ENCODE results near the gene HAUS3. TPM values are rescaled to one million over a fixed set of nuclear protein-coding genes. Genes with fewer than 3 reads are reported as not detected.

Gene HAUS3
- total and polyA plus RNA-seq, 2 of the 8 experiments (the other 6 are each of a cell fraction or from before 2014, with no cell fraction given), result 3.2 to 14.8 TPM

GRCh38 chr4:2231082-2231481, 10.8 kb downstream of the HAUS3 start:
- H3K18ac ChIP-seq (ENCODE audit: extremely low read depth, low read length), result no peak overlapping the region
- no peak overlapping the region for H3K9ac ChIP-seq (replicated peaks in 1 of 4; ENCODE audit: extremely low read depth in 1 of 4, low read depth in 3 of 4, low read length in 3 of 4)
- H2AK5ac ChIP-seq (ENCODE audit: low read depth, low read length), result no peak overlapping the region
- peaks cover 0 to 9% (median 3%) of the 10 kb centered on the region in 4 experiments; a peak in 3 of 8 replicates for H3K36me3 ChIP-seq (ENCODE audit: control insufficient read depth in 2 of 4, insufficient read depth in 4 of 4, low read length in 3 of 4)
- H4K5ac ChIP-seq (ENCODE audit: insufficient read length, low read depth, low read length), result no peak overlapping the region
- 92% methylated on average over 6 of the region's 6 CpGs; no CpG with 5 or more reads in 1 of the 2 experiments for WGBS, 2 experiments (ENCODE audit: extremely low coverage in 1 of 2, insufficient coverage in 1 of 2, insufficient read length in 1 of 2, insufficient replicate concordance in 2 of 2, low coverage in 1 of 2, low lambda C conversion rate in 2 of 2, missing lambda C conversion rate in 1 of 2)
- DNase-seq (ENCODE audit: low read depth in 1 of 2, low spot score in 2 of 2) (no peak), FAIRE-seq (no peak)
- H2BK15ac ChIP-seq (ENCODE audit: low read length), result no peak overlapping the region
- CTCF ChIA-PET (ENCODE audit: partially characterized antibody), result interaction anchor here (0.7 to 1.6 kb wide), 4 partner anchors 11 to 238 kb away, joined by 3 to 7 read pairs (median 4); partner anchors contain the start of gene RNF4
- H2BK5ac ChIP-seq (ENCODE audit: low read depth, low read length), result no peak overlapping the region
- H2AFZ ChIP-seq (ENCODE audit: low read length), result no peak overlapping the region
- no peak overlapping the region for H4K8ac ChIP-seq (ENCODE audit: extremely low read depth, insufficient read depth, low read length)
- no peak overlapping the region for H3K4ac ChIP-seq (replicated peaks; ENCODE audit: insufficient read length, low read depth, low read length)
- POLR2A ChIA-PET (ENCODE audit: partially characterized antibody), result no interaction called here
- H3K9me3 ChIP-seq (ENCODE audit: insufficient read depth in 2 of 2, low read depth in 1 of 2, low read length in 1 of 2), result no peaks in the 10 kb centered on the region
- no peak overlapping the region for H3K56ac ChIP-seq (replicated peaks; ENCODE audit: insufficient read length, low read depth, low read length)
- H3K4me3 ChIP-seq (ENCODE audit: extremely low read depth in 1 of 4, insufficient read depth in 2 of 4, low read depth in 3 of 4, low read length in 4 of 4), result no peak overlapping the region
- H3K27ac ChIP-seq (ENCODE audit: low read depth, low read length), result no peak overlapping the region
- peaks cover 0 to 5% of the 10 kb centered on the region in 2 experiments; a peak in 1 of 4 replicates for H3K79me2 ChIP-seq (ENCODE audit: control insufficient read depth in 1 of 2, insufficient read depth in 2 of 2, low read length in 2 of 2)
- no peaks in the 10 kb centered on the region for H3K27me3 ChIP-seq (replicated peaks in 1 of 4; ENCODE audit: control insufficient read depth in 3 of 4, extremely low read depth in 1 of 4, insufficient read depth in 3 of 4, low read length in 3 of 4)
- no peak overlapping the region for H2BK120ac ChIP-seq (replicated peaks; ENCODE audit: low read depth, low read length)
- no peak overlapping the region for H4K91ac ChIP-seq (replicated peaks; ENCODE audit: insufficient read length, low read length)
- no peak overlapping the region for H2BK12ac ChIP-seq (ENCODE audit: low read depth, low read length)
- no peak overlapping the region for H3K23ac ChIP-seq (ENCODE audit: insufficient read length)
- no peaks in the 10 kb centered on the region for H3K4me1 ChIP-seq (replicated peaks in 1 of 4; ENCODE audit: control insufficient read depth in 3 of 4, insufficient read depth in 4 of 4, low read length in 3 of 4)
- H3K23me2 ChIP-seq (ENCODE audit: low read depth, low read length), result no peaks in the 10 kb centered on the region
- H3K14ac ChIP-seq (ENCODE audit: insufficient read length), result no peak overlapping the region
- no peak overlapping the region for H3K4me2 ChIP-seq (ENCODE audit: insufficient read depth in 1 of 2, low read depth in 2 of 2, low read length in 2 of 2)
- peaks cover 2% of the 10 kb centered on the region in 2 experiments for H4K20me1 ChIP-seq (replicated peaks in 1 of 2; ENCODE audit: control insufficient read depth in 1 of 2, insufficient read depth in 2 of 2, low read length in 2 of 2)
- H2BK20ac ChIP-seq (ENCODE audit: low read length), result no peak overlapping the region
- H3K79me1 ChIP-seq (ENCODE audit: low read depth, low read length), result no peaks in the 10 kb centered on the region
- TF ChIP-seq ZNF274 (IDR thresholded peaks at IDR 0.05; ENCODE audit: borderline replicate concordance, extremely low read depth, low read length), result no peak
- no peak for TF ChIP-seq CBX5 (IDR thresholded peaks at IDR 0.05; ENCODE audit: low read depth, low read length)
- no peak for TF ChIP-seq CHD1 (IDR thresholded peaks at IDR 0.05; ENCODE audit: low read depth, low read length)
- TF ChIP-seq MAX (IDR thresholded peaks at IDR 0.05), result no peak
- TF ChIP-seq RAD21 (IDR thresholded peaks at IDR 0.05 in 1 of 2, conservative IDR thresholded peaks at IDR 0.05 in 1 of 2; ENCODE audit: low read depth in 2 of 2, low read length in 2 of 2), result no peak
- TF ChIP-seq SP4 (IDR thresholded peaks at IDR 0.05; ENCODE audit: low read length), result no peak
- TF ChIP-seq SIX5 (IDR thresholded peaks at IDR 0.05; ENCODE audit: low read depth, low read length), result no peak
- TF ChIP-seq POU5F1 (IDR thresholded peaks at IDR 0.05; ENCODE audit: low read depth, low read length), result no peak
- TF ChIP-seq TBP (IDR thresholded peaks at IDR 0.05; ENCODE audit: low read depth, low read length), result no peak
- TF ChIP-seq KDM4A (IDR thresholded peaks at IDR 0.05; ENCODE audit: low read depth, low read length, severe bottlenecking), result no peak
- no peak for TF ChIP-seq ATF2 (IDR thresholded peaks at IDR 0.05; ENCODE audit: low read length)
- TF ChIP-seq KDM5A (IDR thresholded peaks at IDR 0.05; ENCODE audit: low read length), result no peak
